HG02840 (cell line): Measurements from ENCODE around the gene RHBDL1.

Experiments used
- ATAC-seq: cut with Tn5 transposase; IDR thresholded peaks from one replicate; pipeline ENCODE4 v1.9.1; 2021; ENCODE audit warnings: mild to moderate bottlenecking, moderate library complexity, moderate number of reproducible peaks; ENCODE audit not compliant: unreplicated experiment, low FRiP score

Gene RHBDL1

DNA sequence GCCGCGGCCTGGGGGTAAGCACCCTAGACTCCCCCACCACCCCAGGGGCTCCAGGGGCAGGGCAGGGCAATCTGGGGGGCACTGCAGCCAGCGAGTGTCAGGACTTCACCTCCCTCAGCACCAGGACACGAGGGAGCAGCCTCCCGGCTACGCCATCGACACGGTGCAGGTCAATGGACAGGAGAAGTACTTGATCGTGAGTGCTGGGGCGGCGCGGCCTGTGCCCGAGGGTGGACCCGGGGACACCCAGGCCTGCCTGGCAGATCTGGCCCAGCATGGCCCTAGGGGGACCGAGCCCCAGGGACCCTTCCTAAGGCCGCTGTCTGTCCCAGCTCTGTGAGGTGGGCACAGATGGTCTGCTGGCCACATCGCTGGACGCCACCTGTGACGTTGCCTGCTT, 3.1 kb upstream of the RHBDL1 start:
- ATAC-seq = no peak

DNA sequence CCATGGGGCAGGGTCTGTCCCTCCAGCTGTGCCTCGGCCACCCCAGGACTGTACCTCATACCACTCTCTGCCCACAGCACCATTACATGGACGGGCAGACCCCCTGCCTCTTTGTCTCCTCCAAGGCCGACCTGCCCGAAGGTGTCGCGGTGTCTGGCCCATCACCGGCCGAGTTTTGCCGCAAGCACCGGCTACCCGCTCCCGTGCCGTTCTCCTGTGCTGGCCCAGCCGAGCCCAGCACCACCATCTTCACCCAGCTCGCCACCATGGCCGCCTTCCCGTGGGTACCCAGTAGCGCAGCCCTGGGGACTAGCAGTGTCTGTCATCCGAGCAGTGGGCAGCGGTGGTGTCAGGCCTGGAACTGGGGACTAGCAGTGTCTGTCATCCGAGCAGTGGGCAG, 2.6 kb upstream of the RHBDL1 start:
- no peak for ATAC-seq

DNA sequence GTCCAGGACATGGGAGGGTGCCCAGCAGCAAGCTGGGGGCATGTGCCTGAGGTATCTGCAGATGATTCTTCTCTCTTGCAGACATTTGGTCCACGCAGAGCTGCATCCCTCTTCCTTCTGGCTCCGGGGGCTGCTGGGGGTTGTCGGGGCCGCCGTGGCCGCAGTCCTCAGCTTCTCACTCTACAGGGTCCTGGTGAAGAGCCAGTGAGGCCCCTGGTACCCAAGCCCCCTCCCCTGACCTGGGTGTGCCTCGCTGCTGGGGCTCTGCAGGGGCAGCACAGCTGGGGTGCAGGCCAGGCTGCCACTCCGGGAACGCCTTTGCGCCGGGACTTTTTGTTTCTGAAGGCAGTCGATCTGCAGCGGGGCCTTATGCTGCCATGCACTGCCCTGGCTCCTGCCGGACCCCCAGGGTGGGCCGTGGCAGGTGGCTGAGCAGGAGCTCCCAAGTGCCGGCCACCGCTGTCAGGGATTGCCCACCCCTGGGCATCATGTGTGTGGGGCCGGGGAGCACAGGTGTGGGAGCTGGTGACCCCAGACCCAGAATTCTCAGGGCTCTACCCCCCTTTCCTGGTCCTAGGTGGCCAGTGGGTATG, 2.0 kb upstream of the RHBDL1 start:
- no peak for ATAC-seq

DNA sequence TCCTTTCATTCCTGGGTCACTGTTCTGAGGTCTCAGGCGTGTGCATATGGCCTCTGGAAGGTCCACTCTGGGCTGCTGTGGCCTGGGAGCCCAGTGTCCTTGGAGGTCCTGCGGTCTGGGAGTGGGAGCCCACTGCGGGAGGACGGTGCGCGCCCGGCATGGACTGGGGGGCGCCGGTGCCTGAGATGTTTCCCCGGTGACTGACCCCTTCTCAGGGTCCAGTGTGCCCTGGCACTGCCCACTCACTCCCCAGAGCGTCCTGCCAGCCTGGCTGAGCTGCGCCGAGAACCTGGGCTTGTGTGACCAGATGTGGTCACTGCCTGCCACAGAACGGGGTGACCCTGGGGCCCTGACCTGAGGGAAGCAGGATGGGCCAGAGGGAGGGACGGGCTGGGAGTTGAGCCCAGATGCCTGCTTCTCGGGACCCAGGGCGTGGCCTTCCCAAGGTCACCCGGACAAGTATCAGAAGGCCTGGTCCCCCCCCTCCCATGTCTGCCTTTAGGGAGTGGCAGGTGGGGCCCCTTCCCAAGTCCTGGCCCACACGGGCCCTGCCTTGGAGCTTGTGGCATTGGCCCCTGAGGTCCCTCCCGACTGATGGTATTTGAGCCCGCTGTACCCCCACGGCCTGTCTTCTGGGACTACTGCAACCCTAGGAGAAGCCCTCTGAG, 1.1 kb upstream of the RHBDL1 start:
- ATAC-seq = no peak

DNA sequence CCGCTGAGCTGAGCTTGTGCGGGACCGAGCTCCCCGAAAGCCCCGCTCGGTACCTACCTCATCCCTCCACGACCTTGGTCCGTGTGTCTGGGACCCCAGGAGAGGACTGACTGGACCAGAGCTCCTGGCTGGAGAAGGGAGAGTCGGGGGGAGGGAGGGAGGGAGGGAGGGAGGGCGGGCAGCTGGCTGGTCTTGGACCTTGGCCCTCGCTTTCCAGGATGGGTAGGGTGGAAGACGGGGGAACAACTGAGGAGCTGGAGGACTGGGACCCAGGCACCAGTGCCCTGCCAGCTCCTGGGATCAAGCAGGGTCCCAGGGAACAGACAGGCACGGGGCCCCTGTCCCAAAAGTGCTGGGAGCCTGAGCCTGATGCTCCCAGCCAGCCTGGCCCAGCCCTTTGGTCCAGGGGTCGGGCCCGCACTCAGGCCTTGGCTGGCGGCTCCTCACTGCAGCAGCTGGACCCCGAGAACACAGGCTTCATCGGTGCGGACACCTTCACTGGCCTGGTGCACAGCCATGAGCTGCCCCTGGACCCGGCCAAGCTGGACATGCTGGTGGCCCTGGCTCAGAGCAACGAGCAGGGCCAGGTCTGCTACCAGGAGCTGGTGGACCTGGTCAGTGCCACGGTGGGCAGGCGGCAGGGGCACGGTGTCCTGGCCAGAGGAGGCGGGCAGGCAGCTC, 553 bp downstream of the RHBDL1 start:
- no peak for ATAC-seq

DNA sequence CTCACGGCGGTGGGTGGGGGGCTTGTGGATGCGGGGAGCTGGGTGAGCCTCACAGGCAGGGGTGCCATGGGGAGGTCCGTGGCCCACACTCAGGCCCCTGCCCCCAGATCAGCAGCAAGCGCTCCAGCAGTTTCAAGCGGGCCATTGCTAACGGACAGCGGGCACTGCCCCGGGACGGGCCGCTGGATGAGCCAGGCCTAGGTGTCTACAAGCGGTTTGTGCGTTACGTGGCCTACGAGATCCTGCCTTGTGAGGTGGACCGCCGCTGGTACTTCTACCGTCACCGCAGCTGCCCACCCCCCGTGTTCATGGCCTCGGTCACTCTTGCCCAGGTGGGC, 1.1 kb downstream of the RHBDL1 start:
- ATAC-seq = no peak

DNA sequence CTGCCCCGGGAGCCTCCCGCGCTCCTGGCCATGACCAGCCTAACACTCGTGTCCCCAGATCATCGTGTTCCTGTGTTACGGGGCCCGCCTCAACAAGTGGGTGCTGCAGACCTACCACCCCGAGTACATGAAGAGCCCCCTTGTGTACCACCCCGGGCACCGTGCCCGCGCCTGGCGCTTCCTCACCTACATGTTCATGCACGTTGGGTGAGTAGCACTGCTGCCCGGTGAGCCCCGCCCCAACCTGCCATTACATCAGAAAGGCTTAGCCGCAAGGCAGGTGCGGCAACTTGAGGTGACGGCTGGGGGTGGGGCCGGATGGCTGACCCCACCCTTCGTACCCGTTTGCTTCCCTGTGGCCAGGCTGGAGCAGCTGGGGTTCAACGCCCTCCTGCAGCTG, 1.4 kb downstream of the RHBDL1 start:
- ATAC-seq = no peak

DNA sequence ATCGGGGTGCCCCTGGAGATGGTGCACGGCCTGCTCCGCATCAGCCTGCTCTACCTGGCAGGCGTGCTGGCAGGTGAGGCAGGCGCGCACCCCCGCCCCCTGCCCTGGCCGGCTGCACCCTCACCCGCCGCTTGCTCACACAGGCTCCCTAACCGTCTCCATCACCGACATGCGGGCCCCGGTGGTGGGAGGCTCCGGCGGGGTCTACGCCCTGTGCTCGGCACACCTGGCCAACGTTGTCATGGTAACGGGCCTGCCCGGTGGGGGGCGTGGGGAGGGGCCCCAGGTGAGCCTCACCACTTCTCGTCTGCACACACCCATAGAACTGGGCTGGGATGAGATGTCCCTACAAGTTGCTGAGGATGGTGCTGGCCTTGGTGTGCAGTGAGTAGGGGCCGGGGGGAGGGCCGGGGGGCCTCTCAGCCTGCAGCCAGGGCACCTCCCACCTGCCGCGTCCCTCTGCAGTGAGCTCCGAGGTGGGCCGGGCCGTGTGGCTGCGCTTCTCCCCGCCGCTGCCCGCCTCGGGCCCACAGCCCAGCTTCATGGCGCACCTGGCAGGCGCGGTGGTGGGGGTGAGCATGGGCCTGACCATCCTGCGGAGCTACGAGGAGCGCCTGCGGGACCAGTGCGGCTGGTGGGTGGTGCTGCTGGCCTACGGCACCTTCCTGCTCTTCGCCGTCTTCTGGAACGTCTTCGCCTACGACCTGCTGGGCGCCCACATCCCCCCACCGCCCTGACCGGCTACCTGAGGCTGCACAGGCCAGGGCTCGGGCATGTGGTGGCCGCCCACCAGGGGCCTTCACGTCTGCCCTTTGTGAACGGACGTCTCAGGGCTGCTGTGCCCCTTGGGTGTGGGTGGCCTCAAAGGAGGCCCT, 2.1 kb downstream of the RHBDL1 start:
- ATAC-seq = no peak

DNA sequence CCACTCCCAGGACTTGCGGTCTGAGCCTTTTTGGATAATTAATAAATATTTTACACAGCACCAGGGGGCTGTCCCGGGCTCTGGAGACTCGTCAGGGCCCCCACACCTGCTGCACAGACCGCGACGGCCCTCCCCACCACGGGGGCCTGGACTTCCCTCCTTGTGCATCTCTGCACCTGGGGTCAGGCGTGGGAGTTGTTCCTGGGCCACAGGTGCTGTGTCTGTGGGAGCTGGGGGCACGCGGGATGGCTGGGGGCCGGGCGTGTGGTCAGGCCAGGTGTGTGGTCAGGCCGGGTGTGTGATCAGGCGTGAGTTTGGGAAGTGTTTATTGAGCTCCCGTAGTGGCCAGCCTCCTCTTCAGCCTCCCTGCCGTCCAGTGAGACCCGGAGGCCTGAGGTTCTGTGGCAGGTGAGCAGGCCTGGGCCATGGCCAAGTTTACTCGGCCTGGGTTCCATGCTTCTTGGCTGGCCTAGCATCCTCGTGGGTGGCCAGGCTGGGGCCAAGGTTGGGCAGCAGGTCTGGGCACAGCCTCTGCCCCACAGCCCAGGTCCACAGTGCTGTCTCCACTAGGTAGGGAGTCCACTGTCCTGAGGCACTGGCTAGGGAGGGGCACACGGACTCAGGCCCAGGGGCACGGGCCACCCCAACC, 2.9 kb downstream of the RHBDL1 start:
- ATAC-seq = no peak

DNA sequence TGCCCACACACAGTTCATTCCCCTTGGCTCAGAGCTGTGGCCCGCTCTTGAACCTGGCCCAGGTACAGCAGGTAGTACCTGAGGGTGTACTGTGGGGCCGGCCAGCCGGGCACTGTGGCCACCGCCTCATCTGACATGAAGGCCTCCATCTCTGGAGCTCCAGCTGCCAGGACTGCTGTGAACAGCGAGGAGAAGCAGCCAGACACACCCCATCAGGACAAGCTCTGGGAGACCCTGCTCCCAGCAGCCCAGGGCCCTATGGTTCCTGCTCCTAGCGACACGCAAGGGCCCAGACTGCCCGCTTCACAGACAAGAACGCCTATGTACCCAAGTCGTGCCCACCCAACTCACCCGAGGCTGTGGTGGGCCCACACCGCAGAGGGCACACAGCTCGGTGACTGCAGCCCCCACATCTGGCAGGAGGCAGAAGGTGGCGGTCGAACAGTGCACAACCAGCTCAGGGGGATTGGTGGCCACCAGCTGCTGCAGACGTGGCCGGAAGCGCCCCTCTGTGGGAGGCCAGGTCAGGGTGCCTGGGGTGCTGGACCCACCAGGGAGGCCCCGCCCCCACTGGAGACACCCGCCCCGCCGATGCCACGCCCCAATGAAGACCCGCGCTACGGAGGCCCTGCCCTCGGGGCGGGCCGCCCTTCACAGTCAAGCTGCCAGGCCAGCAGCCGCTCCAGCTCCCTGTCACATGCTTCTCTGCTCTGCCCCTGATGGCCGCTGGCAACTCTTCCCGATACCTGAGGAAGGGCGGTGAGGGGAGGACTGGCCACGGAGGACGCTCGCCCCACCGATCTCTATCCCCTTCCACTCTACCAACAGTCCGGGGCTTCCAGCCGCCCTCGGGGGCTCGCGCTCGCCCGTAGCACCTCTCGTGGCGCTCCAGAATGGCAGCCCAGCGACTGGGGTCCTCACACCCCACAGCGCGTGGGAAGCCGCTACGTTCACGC, 3.7 kb downstream of the RHBDL1 start:
- peak; percentile 4 for ATAC-seq

DNA sequence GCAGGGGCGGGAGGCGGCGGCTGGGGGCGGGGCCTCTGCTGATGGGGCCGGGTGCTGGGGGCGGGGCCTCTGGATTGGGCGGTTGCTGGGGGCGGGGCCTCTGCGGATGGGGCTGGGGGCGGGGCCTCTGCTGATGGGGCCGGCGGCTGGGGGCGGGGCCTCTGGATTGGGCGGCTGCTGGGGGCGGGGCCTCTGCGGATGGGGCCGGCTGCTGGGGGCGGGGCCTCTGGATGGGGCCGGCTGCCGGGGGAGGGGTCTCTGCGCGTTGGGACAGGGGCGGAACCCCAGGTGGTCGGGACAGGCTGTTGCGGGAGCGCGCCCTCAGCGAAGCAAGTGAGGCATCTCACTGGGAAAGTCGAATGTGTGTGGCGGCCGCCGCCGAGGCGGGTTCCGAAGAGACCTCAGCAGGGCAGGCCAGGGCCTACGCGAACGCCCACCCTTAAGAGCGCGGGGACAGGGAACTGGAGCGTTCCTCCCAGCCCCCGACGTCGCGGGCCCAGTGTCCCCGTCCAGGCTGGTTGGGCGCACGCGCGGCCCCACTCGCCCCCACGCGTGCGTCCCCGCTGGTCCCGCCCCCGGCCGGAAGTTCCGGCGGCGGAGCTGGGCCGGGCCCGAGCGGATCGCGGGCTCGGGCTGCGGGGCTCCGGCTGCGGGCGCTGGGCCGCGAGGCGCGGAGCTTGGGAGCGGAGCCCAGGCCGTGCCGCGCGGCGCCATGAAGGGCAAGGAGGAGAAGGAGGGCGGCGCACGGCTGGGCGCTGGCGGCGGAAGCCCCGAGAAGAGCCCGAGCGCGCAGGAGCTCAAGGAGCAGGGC, 4.5 kb downstream of the RHBDL1 start, which contains the start of gene STUB1:
TSS of gene STUB1 (plus strand) at position 597 of the 811 bp plus-strand sequence. CDS start at position 713, 116 bp downstream.
- peak; percentile 31 for ATAC-seq

DNA sequence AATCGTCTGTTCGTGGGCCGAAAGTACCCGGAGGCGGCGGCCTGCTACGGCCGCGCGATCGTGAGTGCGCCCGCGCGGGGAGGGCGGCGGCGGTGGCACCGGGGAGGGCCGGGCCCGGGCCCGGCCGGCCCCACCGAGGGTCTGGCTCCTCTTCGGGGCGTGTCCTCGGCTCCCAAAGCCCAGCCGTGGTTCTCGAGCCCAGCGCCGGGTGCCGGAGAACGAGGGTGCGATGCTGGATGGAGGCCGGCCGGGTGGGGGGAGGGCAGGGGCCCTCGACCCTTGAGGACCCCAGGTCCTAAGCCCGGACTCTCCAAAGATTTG, 5.1 kb downstream of the RHBDL1 start:
- ATAC-seq = no peak

DNA sequence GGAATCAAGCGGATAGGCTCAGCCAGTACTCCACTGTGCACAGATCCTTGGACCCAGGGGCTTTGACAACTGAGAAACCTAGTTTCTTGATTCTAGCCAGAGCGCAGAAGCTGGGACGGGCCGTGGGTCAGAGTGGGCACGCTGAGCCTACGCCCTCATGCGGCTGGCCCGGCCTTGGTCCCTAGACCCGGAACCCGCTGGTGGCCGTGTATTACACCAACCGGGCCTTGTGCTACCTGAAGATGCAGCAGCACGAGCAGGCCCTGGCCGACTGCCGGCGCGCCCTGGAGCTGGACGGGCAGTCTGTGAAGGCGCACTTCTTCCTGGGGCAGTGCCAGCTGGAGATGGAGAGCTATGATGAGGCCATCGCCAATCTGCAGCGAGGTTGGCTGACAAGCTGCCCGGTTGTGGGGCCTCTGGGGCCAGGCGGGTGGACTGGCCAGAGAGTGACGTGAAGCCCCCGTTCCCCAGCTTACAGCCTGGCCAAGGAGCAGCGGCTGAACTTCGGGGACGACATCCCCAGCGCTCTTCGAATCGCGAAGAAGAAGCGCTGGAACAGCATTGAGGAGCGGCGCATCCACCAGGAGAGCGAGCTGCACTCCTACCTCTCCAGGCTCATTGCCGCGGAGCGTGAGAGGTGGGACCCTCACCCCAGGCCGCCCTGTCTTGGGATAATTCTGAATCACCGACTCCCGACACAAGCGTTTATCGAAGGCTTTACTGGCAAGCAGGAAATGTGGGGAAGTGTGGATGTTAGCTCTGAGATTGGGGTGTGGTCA, 5.7 kb downstream of the RHBDL1 start:
- no peak for ATAC-seq

DNA sequence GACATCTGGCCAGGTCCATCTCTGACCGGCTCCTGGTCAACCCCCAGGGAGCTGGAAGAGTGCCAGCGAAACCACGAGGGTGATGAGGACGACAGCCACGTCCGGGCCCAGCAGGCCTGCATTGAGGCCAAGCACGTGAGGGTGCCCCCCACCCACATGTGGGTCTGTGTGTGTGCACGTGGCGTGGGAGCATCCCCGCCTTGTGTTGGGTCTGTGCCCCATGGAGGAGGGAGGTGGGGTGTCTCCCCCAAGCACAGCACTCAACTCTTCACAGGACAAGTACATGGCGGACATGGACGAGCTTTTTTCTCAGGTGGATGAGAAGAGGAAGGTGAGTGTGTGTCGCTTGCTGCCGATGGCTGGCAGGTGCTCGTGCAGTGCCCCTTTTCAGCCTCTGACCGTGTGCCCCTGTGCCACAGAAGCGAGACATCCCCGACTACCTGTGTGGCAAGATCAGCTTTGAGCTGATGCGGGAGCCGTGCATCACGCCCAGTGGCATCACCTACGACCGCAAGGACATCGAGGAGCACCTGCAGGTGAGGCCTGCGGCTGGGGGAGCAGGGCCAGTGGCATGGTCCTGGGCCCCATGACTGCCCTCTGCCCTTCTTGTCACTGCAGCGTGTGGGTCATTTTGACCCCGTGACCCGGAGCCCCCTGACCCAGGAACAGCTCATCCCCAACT, 6.4 kb downstream of the RHBDL1 start:
- ATAC-seq = no peak

DNA sequence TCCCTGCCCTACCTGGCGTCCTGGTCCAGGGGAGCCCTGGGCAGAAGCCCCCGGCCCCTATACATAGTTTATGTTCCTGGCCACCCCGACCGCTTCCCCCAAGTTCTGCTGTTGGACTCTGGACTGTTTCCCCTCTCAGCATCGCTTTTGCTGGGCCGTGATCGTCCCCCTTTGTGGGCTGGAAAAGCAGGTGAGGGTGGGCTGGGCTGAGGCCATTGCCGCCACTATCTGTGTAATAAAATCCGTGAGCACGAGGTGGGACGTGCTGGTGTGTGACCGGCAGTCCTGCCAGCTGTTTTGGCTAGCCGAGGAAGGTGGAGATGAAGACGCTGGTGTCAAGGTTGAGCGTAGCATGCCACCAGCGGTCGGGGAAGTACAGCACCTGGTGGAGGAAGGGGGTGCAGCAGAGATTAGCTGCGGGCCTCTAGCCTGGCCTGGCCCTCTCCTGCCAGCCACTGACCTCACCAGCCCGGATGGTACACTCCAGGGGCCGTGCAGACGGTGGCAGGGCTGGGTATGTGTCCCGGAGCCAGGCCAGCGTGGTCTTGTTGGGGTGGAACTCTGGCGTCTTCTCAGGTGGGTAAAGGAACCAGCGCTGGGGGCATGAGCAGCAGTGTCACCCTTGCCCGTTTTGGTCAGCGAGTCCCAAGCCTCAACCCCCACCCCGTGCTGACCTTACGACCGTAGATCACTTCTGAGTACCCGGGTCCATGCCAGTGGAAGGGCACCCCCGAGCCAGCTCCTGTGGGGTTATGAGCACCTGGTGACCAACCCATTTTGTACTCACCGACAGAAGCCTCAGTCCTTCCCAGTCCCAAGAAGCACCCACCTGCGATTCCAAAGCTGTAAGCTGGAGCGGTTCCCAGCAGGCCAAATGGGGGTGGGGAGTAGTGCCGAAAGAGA, 7.3 kb downstream of the RHBDL1 start:
- ATAC-seq = no peak

DNA sequence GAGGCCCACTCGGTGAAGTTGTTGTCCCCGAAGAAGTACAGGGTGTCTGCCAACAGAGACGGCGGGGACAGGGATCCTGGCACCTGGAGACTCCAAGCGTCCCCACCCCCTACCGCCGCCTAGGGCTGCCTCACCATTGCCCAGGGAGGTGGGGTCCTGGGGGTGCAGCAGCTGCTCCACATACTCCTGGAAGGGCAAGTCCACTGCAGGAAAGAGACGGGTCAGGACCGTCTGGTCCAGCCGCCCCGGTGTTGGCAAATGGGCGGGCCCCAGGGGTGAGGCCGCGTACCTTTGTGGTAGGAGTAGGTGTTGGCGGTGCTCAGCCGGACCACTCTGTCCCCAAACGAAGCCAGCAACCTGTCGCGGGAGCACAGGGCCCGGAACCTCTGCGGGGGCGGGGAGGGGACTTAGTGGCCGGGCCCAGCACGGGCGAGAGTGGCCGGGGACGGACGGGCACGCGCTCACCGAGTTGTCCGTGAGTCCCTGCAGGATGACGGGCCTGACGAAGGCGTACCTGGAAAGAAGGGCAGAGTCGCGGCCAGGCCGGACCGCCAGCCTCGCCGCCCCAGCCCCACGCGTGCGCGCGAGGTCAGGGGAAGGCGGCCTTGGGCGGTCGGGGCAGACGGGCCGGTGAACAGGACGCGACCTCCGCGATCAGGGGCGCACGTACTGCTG, 8.1 kb downstream of the RHBDL1 start:
- peak; percentile 6 for ATAC-seq
